ENCODE measurements around the gene FAM50A. TPM values are rescaled to one million over a fixed set of nuclear protein-coding genes. Genes with fewer than 3 reads are reported as not detected.
"Not testable (repeated sequence)": the region's sequence is repeated elsewhere in the genome, so short reads cannot be mapped to it uniquely, and the experiment has no call there.

FAM50A gene, protein sequence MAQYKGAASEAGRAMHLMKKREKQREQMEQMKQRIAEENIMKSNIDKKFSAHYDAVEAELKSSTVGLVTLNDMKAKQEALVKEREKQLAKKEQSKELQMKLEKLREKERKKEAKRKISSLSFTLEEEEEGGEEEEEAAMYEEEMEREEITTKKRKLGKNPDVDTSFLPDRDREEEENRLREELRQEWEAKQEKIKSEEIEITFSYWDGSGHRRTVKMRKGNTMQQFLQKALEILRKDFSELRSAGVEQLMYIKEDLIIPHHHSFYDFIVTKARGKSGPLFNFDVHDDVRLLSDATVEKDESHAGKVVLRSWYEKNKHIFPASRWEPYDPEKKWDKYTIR
- 10 to 100 TPM; 39.9 to 76.3 (median 47.4) TPM for total RNA-seq

DNA sequence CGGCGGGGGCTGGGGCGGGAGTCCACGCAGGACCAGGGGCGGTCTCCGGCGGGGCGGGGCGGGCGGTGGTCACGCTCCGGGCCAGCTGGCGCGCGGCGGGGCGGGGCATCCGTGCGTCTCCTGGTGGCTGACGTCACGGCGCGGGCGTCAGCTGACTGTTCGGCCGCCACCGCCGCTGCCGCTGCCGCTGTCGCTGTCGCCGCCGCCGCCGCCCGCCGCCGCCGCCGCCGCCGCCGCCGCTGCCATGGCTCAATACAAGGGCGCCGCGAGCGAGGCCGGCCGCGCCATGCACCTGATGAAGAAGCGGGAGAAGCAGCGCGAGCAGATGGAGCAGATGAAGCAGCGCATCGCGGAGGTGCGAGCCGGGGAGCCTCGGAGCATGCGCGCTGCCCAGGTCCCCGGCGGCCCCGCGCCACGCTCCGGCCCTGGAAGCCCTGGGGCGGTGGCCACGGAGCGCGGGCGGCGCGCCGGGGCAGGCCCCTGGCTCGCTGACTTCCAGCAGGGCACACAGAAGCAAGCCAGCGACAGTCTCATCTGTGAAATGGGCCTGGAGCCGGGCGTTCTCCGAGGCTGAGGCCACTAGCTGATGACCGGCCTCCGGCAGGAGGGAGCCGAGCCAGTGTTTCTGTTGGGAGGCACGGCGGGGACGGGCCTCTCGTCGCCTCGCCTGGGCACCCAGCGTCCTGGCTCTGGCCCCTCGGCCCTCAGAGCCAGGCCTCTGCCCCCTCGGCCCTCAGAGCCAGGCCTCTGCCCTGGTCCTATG is at the start of gene FAM50A:
Gene FAM50A (plus strand): TSS at position 150 of the 763 bp plus-strand sequence. CDS start 95 bp downstream, at position 245.
- Histone ChIP-seq H3K36me3 (peaks cover 7 to 9% of the 10 kb centered on the region in 2 donors), H3K27ac (peak within 1 kb of the TSS; percentile 57 to 68 (median 68)), H3K4me3 (replicated peaks in 1 of 3) (peak within 1 kb of the TSS in 2 of 3 donors; percentile 14 to 51), H3K9me3 (no peaks in the 10 kb centered on the region), H3K27me3 (no peaks in the 10 kb centered on the region), H3K4me1 (peaks cover 11 to 14% of the 10 kb centered on the region in 2 donors)
- no CpG with 5 or more reads among the region's 94 CpGs for WGBS, 2 donors
- intact Hi-C loops (cut with DNase I): no loop called here
- TF ChIP-seq POLR2A (IDR thresholded peaks at IDR 0.05): peak; percentile 32 to 85
- TF ChIP-seq, protein P1, sequence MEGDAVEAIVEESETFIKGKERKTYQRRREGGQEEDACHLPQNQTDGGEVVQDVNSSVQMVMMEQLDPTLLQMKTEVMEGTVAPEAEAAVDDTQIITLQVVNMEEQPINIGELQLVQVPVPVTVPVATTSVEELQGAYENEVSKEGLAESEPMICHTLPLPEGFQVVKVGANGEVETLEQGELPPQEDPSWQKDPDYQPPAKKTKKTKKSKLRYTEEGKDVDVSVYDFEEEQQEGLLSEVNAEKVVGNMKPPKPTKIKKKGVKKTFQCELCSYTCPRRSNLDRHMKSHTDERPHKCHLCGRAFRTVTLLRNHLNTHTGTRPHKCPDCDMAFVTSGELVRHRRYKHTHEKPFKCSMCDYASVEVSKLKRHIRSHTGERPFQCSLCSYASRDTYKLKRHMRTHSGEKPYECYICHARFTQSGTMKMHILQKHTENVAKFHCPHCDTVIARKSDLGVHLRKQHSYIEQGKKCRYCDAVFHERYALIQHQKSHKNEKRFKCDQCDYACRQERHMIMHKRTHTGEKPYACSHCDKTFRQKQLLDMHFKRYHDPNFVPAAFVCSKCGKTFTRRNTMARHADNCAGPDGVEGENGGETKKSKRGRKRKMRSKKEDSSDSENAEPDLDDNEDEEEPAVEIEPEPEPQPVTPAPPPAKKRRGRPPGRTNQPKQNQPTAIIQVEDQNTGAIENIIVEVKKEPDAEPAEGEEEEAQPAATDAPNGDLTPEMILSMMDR (IDR thresholded peaks at IDR 0.05): peak in 2 of 6 experiments; percentile 12 to 15
- DNase-seq: peak; percentile 80 to 84

DNA sequence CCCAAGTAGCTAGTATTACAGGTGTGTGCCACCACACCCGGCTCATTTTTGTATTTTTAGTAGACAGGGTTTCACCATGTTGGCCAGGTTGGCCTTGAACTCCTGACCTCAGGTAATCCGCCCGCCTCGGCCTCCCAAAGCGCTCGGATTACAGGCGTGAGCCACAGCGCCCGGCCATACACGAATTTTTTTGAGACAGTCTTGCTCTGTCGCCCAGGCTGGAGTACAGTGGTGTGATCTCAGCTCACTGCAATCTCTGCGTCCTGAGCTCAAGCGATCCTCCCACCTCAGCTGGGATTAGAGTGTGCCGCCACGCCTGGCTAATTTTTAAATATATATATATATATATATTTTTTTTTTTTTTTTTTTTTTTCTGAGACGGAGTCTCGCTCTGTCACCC is 47.6 kb upstream of the FAM50A start:
- H3K4me3 ChIP-seq (replicated peaks in 1 of 3); H3K27me3 ChIP-seq; H3K9me3 ChIP-seq; intact Hi-C loops (cut with DNase I); H3K4me1 ChIP-seq: not testable (repeated sequence)
- Histone ChIP-seq H3K27ac (peak overlapping the region in 2 of 3 donors; percentile 94 to 97), H3K36me3 (peaks cover 19 to 24% of the 10 kb centered on the region in 2 donors)
- WGBS, 2 donors: 70 to 84% methylated on average over 14 to 15 of the region's 17 CpGs
- DNase-seq: peak; percentile 27 to 36

DNA sequence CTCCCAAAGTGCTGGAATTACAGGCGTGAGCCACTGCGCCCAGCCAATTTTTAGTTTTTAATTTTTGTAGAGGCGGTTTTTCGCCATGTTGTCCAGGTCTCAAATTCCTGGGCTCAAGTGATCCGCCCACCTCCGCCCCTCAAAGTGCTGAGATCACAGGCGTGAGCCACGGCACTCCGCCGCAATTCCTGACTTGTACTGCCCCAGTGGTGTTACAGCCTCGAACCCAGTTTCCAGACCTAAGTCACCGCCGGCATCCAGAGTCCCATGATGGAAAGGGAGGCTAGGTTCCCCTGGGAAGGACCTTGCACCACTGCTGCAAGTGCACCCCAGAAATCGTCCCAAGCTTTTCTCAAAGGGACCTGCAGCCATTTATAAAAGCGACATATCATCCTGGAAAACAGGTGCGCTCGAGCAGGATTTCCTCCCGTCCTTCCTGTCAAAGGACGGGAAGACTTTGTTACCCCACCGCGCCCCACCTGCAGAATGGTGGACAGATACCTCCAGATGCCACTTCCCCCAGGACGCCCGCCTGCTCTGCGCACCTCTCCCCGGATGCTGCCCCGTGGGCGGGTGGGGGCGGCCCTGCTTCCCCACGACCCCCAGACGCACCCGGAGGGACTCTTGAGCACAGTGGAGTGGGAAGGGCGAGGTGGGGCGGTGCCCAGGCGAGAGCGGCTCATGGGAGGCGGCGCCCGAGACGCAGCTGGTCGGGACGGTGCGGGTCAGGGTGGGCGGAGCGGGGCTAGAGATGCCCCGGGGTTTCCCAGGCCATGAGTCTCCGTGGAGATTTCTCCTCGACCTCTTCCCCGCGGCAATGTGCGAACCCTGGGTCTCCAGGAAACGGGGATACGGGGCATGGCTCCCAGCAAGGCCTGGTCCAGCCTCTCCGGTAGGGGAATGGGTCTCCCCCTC is 46.7 kb upstream of the FAM50A start:
- peak overlapping the region; percentile 94 to 100 (median 97) for H3K27ac ChIP-seq
- peak; percentile 78 for DNase-seq
- 3 to 6% methylated on average over 12 to 13 of the region's 53 CpGs for WGBS, 2 donors
- no peaks in the 10 kb centered on the region for H3K9me3 ChIP-seq
- TF ChIP-seq POLR2A (IDR thresholded peaks at IDR 0.05): peak; percentile 3 to 52
- TF ChIP-seq, protein P1 (IDR thresholded peaks at IDR 0.05): no peak
- no peaks in the 10 kb centered on the region for H3K27me3 ChIP-seq
- intact Hi-C loops (cut with DNase I): no loop called here
- peaks cover 19 to 25% of the 10 kb centered on the region in 2 donors for H3K36me3 ChIP-seq
- H3K4me1 ChIP-seq: peaks cover 9% of the 10 kb centered on the region in 2 donors
- peak overlapping the region in 2 of 3 donors; percentile 39 to 42 for H3K4me3 ChIP-seq (replicated peaks in 1 of 3)

DNA sequence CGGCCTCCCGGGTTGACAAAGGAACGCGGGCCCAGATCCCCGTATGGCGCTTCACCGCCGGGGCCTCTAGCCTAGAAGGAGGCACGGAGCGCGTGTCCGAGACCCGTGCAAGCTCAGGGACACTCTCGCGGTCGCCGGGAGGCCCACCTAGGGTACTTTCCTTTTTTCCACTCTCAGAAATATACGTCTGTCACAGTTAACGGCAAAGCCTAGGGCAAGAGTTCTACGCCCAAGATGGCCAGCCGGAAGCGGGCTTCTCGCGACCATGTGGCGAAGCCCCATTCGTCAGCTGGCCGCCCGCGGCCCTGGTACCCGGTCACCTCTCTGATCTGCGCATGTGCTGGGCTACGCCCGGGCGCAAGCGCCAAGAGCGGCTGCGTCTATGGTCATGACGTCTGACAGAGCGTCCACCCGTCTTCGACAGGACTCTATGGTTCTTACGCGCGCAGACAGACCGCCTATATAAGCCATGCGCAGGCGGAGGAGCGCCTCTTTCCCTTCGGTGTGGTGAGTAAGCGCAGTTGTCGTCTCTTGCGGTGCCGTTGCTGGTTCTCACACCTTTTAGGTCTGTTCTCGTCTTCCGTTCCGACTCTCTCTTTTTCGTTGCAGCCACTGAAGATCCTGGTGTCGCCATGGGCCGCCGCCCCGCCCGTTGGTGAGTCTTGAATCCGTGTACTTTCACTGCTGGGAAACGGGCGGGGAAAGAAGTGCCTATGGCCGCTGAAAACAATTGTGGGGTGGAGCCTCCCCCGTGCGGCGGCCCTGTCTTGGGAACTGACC is 45.9 kb upstream of the FAM50A start, which contains the start of gene RPL10:
Gene RPL10 (plus strand): TSS at position 490 of the 780 bp plus-strand sequence. CDS start 143 bp downstream, at position 633.
- H3K27me3 ChIP-seq: no peaks in the 10 kb centered on the region
- peaks cover 19 to 25% of the 10 kb centered on the region in 2 donors for H3K36me3 ChIP-seq
- no peaks in the 10 kb centered on the region for H3K9me3 ChIP-seq
- H3K4me3 ChIP-seq (replicated peaks in 1 of 3): peak within 1 kb of the TSS; percentile 47 to 58 (median 51)
- peak; percentile 64 to 93 for TF ChIP-seq POLR2A (IDR thresholded peaks at IDR 0.05)
- TF ChIP-seq, protein P1 (IDR thresholded peaks at IDR 0.05): no peak
- DNase-seq: peak; percentile 93
- WGBS, 2 donors: 0 to 2% methylated on average over 7 to 26 of the region's 69 CpGs
- H3K27ac ChIP-seq: peak within 1 kb of the TSS; percentile 94 to 100 (median 97)
- intact Hi-C loops (cut with DNase I): no loop called here
- peaks cover 9% of the 10 kb centered on the region in 2 donors for H3K4me1 ChIP-seq
